Measurements from ENCODE around the gene GSK3A.

The GSK3A gene

GRCh38 chr19:42268704-42269477 is 26.5 kb upstream of the GSK3A start, which contains the start of gene CIC (continued):
- no peak for TF ChIP-seq ZNF544 (tag by site-specific recombination; IDR thresholded peaks at IDR 0.05)
- no peak for TF ChIP-seq PRDM1 (tag by site-specific recombination; IDR thresholded peaks at IDR 0.05)

GRCh38 chr19:42268142-42268703 is 25.8 kb upstream of the GSK3A start:
- peak overlapping the region; percentile 77 for H3K4me3 ChIP-seq (ENCODE audit: low read depth, low read length)
- no peaks in the 10 kb centered on the region for H3K9me3 ChIP-seq (ENCODE audit: control insufficient read depth, insufficient read depth, low read depth, low read length)
- H3K4me1 ChIP-seq (ENCODE audit: control insufficient read depth, insufficient read depth, low read length): peaks cover 16% of the 10 kb centered on the region
- ChIA-PET POLR2A (interaction anchor here (0.9 to 1.7 kb wide), 6 partner anchors 10 to 25 kb away, joined by 3 to 8 read pairs (median 6); partner anchors contain the start of gene GSK3A), CTCF (interaction anchor here (0.7 to 2.0 kb wide), 4 partner anchors 22 to 156 kb away, joined by 3 to 10 read pairs (median 4); no protein-coding TSS in a partner anchor)
- peaks cover 0 to 20% of the 10 kb centered on the region in 2 experiments; a peak in 2 of 3 replicates for H3K36me3 ChIP-seq (ENCODE audit: control insufficient read depth in 2 of 2, insufficient read depth in 1 of 2, low read length in 2 of 2)
- H3K27ac ChIP-seq (ENCODE audit: extremely low read depth, low read depth, low read length): peak overlapping the region; percentile 98
- no peak for TF ChIP-seq ZNF626 (tag by site-specific recombination; IDR thresholded peaks at IDR 0.05)
- TF ChIP-seq ZNF202 (tag by site-specific recombination; IDR thresholded peaks at IDR 0.05; ENCODE audit: borderline replicate concordance): no peak
- TF ChIP-seq ZNF621 (tag by site-specific recombination; IDR thresholded peaks at IDR 0.05): no peak
- TF ChIP-seq ZNF600 (tag by site-specific recombination; IDR thresholded peaks at IDR 0.05): no peak
- TF ChIP-seq ZNF221 (tag by site-specific recombination; IDR thresholded peaks at IDR 0.05; ENCODE audit: borderline replicate concordance): no peak
- TF ChIP-seq ZBTB6 (tag by site-specific recombination; IDR thresholded peaks at IDR 0.05): no peak
- TF ChIP-seq HOXA7 (CRISPR knock-in tag; IDR thresholded peaks at IDR 0.05; ENCODE audit: borderline replicate concordance): no peak
- TF ChIP-seq ZNF624 (tag by site-specific recombination; IDR thresholded peaks at IDR 0.05): no peak
- TF ChIP-seq ZBTB17 (tag by site-specific recombination; IDR thresholded peaks at IDR 0.05): peak; percentile 89
- no peak; the same call in 1 of the 2 replicates for TF ChIP-seq ZNF558 (tag by site-specific recombination; IDR thresholded peaks at IDR 0.05)
- TF ChIP-seq ZNF223 (tag by site-specific recombination; IDR thresholded peaks at IDR 0.05): no peak
- peak; percentile 89 for TF ChIP-seq ZNF548 (tag by site-specific recombination; IDR thresholded peaks at IDR 0.05)
- peak; percentile 62 for TF ChIP-seq IKZF3 (tag by site-specific recombination; IDR thresholded peaks at IDR 0.05)
- peak; percentile 96 for TF ChIP-seq KLF17 (tag by site-specific recombination; IDR thresholded peaks at IDR 0.05)
- TF ChIP-seq KLF1 (tag by site-specific recombination; IDR thresholded peaks at IDR 0.05): peak; percentile 46
- no peak for TF ChIP-seq ZNF350 (tag by site-specific recombination; IDR thresholded peaks at IDR 0.05)
- peak; percentile 63 for TF ChIP-seq ZBTB11 (tag by site-specific recombination; conservative IDR thresholded peaks at IDR 0.05; ENCODE audit: low read depth)
- TF ChIP-seq KLF10 (tag by site-specific recombination; IDR thresholded peaks at IDR 0.05): peak; percentile 95
- no peak for TF ChIP-seq REST (tag by site-specific recombination; IDR thresholded peaks at IDR 0.05)
- TF ChIP-seq ZNF670 (tag by site-specific recombination; IDR thresholded peaks at IDR 0.05; ENCODE audit: low read depth): no peak
- TF ChIP-seq ZNF654 (tag by site-specific recombination; IDR thresholded peaks at IDR 0.05; ENCODE audit: low read depth): no peak
- TF ChIP-seq ZNF544 (tag by site-specific recombination; IDR thresholded peaks at IDR 0.05): no peak
- no peak for TF ChIP-seq ZNF585B (tag by site-specific recombination; IDR thresholded peaks at IDR 0.05)
- no peak; the same call in 1 of the 2 replicates for TF ChIP-seq REPIN1 (tag by site-specific recombination; IDR thresholded peaks at IDR 0.05; ENCODE audit: low read depth)
